Measurements from ENCODE around the gene FADS6.

- TF ChIP-seq, protein P1, sequence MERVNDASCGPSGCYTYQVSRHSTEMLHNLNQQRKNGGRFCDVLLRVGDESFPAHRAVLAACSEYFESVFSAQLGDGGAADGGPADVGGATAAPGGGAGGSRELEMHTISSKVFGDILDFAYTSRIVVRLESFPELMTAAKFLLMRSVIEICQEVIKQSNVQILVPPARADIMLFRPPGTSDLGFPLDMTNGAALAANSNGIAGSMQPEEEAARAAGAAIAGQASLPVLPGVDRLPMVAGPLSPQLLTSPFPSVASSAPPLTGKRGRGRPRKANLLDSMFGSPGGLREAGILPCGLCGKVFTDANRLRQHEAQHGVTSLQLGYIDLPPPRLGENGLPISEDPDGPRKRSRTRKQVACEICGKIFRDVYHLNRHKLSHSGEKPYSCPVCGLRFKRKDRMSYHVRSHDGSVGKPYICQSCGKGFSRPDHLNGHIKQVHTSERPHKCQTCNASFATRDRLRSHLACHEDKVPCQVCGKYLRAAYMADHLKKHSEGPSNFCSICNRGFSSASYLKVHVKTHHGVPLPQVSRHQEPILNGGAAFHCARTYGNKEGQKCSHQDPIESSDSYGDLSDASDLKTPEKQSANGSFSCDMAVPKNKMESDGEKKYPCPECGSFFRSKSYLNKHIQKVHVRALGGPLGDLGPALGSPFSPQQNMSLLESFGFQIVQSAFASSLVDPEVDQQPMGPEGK (CRISPR knock-in tag; IDR thresholded peaks at IDR 0.05; ENCODE audit: borderline replicate concordance): no peak
- TF ChIP-seq, protein P2, sequence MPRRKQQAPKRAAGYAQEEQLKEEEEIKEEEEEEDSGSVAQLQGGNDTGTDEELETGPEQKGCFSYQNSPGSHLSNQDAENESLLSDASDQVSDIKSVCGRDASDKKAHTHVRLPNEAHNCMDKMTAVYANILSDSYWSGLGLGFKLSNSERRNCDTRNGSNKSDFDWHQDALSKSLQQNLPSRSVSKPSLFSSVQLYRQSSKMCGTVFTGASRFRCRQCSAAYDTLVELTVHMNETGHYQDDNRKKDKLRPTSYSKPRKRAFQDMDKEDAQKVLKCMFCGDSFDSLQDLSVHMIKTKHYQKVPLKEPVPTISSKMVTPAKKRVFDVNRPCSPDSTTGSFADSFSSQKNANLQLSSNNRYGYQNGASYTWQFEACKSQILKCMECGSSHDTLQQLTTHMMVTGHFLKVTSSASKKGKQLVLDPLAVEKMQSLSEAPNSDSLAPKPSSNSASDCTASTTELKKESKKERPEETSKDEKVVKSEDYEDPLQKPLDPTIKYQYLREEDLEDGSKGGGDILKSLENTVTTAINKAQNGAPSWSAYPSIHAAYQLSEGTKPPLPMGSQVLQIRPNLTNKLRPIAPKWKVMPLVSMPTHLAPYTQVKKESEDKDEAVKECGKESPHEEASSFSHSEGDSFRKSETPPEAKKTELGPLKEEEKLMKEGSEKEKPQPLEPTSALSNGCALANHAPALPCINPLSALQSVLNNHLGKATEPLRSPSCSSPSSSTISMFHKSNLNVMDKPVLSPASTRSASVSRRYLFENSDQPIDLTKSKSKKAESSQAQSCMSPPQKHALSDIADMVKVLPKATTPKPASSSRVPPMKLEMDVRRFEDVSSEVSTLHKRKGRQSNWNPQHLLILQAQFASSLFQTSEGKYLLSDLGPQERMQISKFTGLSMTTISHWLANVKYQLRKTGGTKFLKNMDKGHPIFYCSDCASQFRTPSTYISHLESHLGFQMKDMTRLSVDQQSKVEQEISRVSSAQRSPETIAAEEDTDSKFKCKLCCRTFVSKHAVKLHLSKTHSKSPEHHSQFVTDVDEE (CRISPR knock-in tag; IDR thresholded peaks at IDR 0.05): no peak
- TF ChIP-seq, protein P3, sequence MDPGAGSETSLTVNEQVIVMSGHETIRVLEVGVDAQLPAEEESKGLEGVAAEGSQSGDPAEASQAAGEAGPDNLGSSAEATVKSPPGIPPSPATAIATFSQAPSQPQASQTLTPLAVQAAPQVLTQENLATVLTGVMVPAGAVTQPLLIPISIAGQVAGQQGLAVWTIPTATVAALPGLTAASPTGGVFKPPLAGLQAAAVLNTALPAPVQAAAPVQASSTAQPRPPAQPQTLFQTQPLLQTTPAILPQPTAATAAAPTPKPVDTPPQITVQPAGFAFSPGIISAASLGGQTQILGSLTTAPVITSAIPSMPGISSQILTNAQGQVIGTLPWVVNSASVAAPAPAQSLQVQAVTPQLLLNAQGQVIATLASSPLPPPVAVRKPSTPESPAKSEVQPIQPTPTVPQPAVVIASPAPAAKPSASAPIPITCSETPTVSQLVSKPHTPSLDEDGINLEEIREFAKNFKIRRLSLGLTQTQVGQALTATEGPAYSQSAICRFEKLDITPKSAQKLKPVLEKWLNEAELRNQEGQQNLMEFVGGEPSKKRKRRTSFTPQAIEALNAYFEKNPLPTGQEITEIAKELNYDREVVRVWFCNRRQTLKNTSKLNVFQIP (CRISPR knock-in tag; IDR thresholded peaks at IDR 0.05; ENCODE audit: borderline replicate concordance, low read depth): no peak
- TF ChIP-seq ZNF565 (CRISPR knock-in tag; conservative IDR thresholded peaks at IDR 0.05; ENCODE audit: low read depth) (no peak), BACH2 (CRISPR knock-in tag; IDR thresholded peaks at IDR 0.05; ENCODE audit: borderline replicate concordance) (no peak), ZFP30 (CRISPR knock-in tag; IDR thresholded peaks at IDR 0.05) (no peak), ZFP3 (CRISPR knock-in tag; IDR thresholded peaks at IDR 0.05) (no peak), GLIS3 (CRISPR knock-in tag; IDR thresholded peaks at IDR 0.05) (no peak), OSR1 (CRISPR knock-in tag; IDR thresholded peaks at IDR 0.05) (no peak), RARB (CRISPR knock-in tag; IDR thresholded peaks at IDR 0.05) (no peak), CREB5 (CRISPR knock-in tag; IDR thresholded peaks at IDR 0.05; ENCODE audit: low read depth) (no peak), ISL1 (CRISPR knock-in tag; IDR thresholded peaks at IDR 0.05) (no peak), ZNF70 (CRISPR knock-in tag; IDR thresholded peaks at IDR 0.05) (no peak)
These were observed 50.1 kb downstream of the FADS6 start for GRCh38 chr17:74843352-74843627.

Data from SK-N-SH treated with all-trans-retinoic acid at 6 μM for 48 hours (cell line).